ENCODE data around the gene PPP2R3B.
A peak's percentile ranks its signal among the peaks of the same experiment; 100 is the strongest.
"Not testable (repeated sequence)": the region's sequence is repeated elsewhere in the genome, so short reads cannot be mapped to it uniquely, and the experiment has no call there.

PPP2R3B gene

GRCh38 chrX:327660-328126 lies 59.0 kb downstream of the PPP2R3B start:
- Histone ChIP-seq H3K9ac (ENCODE audit: low read length) (no peak overlapping the region), H3K27me3 (ENCODE audit: control insufficient read depth, insufficient read depth, low read length) (peaks cover 19% of the 10 kb centered on the region), H3K4me3 (ENCODE audit: low read length) (no peak overlapping the region), H3K9me3 (ENCODE audit: control insufficient read depth, low read length) (no peaks in the 10 kb centered on the region), H3K4me1 (ENCODE audit: control insufficient read depth, insufficient read depth, low read length) (peaks cover 12% of the 10 kb centered on the region), H3K36me3 (ENCODE audit: control insufficient read depth, insufficient read depth, low read length) (no peaks in the 10 kb centered on the region)

- not testable (repeated sequence) for H3K9me3 ChIP-seq (ENCODE audit: control insufficient read depth, low read length); H3K9ac ChIP-seq (ENCODE audit: low read length); H3K4me3 ChIP-seq (ENCODE audit: low read length); H3K27me3 ChIP-seq (ENCODE audit: control insufficient read depth, insufficient read depth, low read length); H3K36me3 ChIP-seq (ENCODE audit: control insufficient read depth, insufficient read depth, low read length)
- H3K4me1 ChIP-seq (ENCODE audit: control insufficient read depth, insufficient read depth, low read length): peaks cover 16% of the 10 kb centered on the region
Observed at GRCh38 chrX:324664-325063, 62.0 kb downstream of the PPP2R3B start.

GRCh38 chrX:323721-324628 lies 62.7 kb downstream of the PPP2R3B start:
- no peak overlapping the region for H3K9ac ChIP-seq (ENCODE audit: low read length)
- H3K9me3 ChIP-seq (ENCODE audit: control insufficient read depth, low read length): no peaks in the 10 kb centered on the region
- H3K4me3 ChIP-seq (ENCODE audit: low read length): no peak overlapping the region
- H3K27me3 ChIP-seq (ENCODE audit: control insufficient read depth, insufficient read depth, low read length): no peaks in the 10 kb centered on the region
- no peaks in the 10 kb centered on the region for H3K36me3 ChIP-seq (ENCODE audit: control insufficient read depth, insufficient read depth, low read length)
- H3K4me1 ChIP-seq (ENCODE audit: control insufficient read depth, insufficient read depth, low read length): peaks cover 16% of the 10 kb centered on the region

- Histone ChIP-seq H3K9me3 (ENCODE audit: control insufficient read depth, low read length) (no peaks in the 10 kb centered on the region), H3K4me1 (ENCODE audit: control insufficient read depth, insufficient read depth, low read length) (peaks cover 16% of the 10 kb centered on the region), H3K27me3 (ENCODE audit: control insufficient read depth, insufficient read depth, low read length) (no peaks in the 10 kb centered on the region), H3K4me3 (ENCODE audit: low read length) (peak overlapping the region; percentile 63), H3K36me3 (ENCODE audit: control insufficient read depth, insufficient read depth, low read length) (no peaks in the 10 kb centered on the region), H3K9ac (ENCODE audit: low read length) (peak overlapping the region; percentile 96)
Observed at GRCh38 chrX:320126-320783, 66.5 kb downstream of the PPP2R3B start.

GRCh38 chrX:319579-320125 lies 67.1 kb downstream of the PPP2R3B start:
- H3K4me3 ChIP-seq (ENCODE audit: low read length): peak overlapping the region; percentile 63
- H3K9ac ChIP-seq (ENCODE audit: low read length): peak overlapping the region; percentile 96
- no peaks in the 10 kb centered on the region for H3K36me3 ChIP-seq (ENCODE audit: control insufficient read depth, insufficient read depth, low read length)
- H3K27me3 ChIP-seq (ENCODE audit: control insufficient read depth, insufficient read depth, low read length): no peaks in the 10 kb centered on the region
- no peaks in the 10 kb centered on the region for H3K9me3 ChIP-seq (ENCODE audit: control insufficient read depth, low read length)
- H3K4me1 ChIP-seq (ENCODE audit: control insufficient read depth, insufficient read depth, low read length): peaks cover 16% of the 10 kb centered on the region

GRCh38 chrX:318739-319578 lies 67.7 kb downstream of the PPP2R3B start, which contains the start of gene GTPBP6:
Gene GTPBP6, minus strand, starts transcription at chrX:318796. Its CDS starts 9 bp downstream, at chrX:318787.
- H3K4me1 ChIP-seq (ENCODE audit: control insufficient read depth, insufficient read depth, low read length): peaks cover 16% of the 10 kb centered on the region
- no peaks in the 10 kb centered on the region for H3K36me3 ChIP-seq (ENCODE audit: control insufficient read depth, insufficient read depth, low read length)
- H3K27me3 ChIP-seq (ENCODE audit: control insufficient read depth, insufficient read depth, low read length): no peaks in the 10 kb centered on the region
- peak within 1 kb of the TSS; percentile 63 for H3K4me3 ChIP-seq (ENCODE audit: low read length)
- no peaks in the 10 kb centered on the region for H3K9me3 ChIP-seq (ENCODE audit: control insufficient read depth, low read length)
- peak within 1 kb of the TSS; percentile 96 for H3K9ac ChIP-seq (ENCODE audit: low read length)

- H3K9ac ChIP-seq (ENCODE audit: low read length): peak overlapping the region; percentile 73
- H3K27me3 ChIP-seq (ENCODE audit: control insufficient read depth, insufficient read depth, low read length): no peaks in the 10 kb centered on the region
- H3K9me3 ChIP-seq (ENCODE audit: control insufficient read depth, low read length): no peaks in the 10 kb centered on the region
- H3K4me1 ChIP-seq (ENCODE audit: control insufficient read depth, insufficient read depth, low read length): peaks cover 11% of the 10 kb centered on the region
- H3K4me3 ChIP-seq (ENCODE audit: low read length): no peak overlapping the region
- no peaks in the 10 kb centered on the region for H3K36me3 ChIP-seq (ENCODE audit: control insufficient read depth, insufficient read depth, low read length)
Observed at GRCh38 chrX:318068-318738, 68.5 kb downstream of the PPP2R3B start.

GRCh38 chrX:317424-318067 lies 69.2 kb downstream of the PPP2R3B start:
- Histone ChIP-seq H3K4me1 (ENCODE audit: control insufficient read depth, insufficient read depth, low read length) (peaks cover 11% of the 10 kb centered on the region), H3K4me3 (ENCODE audit: low read length) (no peak overlapping the region), H3K36me3 (ENCODE audit: control insufficient read depth, insufficient read depth, low read length) (no peaks in the 10 kb centered on the region), H3K27me3 (ENCODE audit: control insufficient read depth, insufficient read depth, low read length) (no peaks in the 10 kb centered on the region), H3K9ac (ENCODE audit: low read length) (no peak overlapping the region), H3K9me3 (ENCODE audit: control insufficient read depth, low read length) (no peaks in the 10 kb centered on the region)

- H3K4me1 ChIP-seq (ENCODE audit: control insufficient read depth, insufficient read depth, low read length): peaks cover 11% of the 10 kb centered on the region
- no peak overlapping the region for H3K4me3 ChIP-seq (ENCODE audit: low read length)
- H3K27me3 ChIP-seq (ENCODE audit: control insufficient read depth, insufficient read depth, low read length): no peaks in the 10 kb centered on the region
- H3K36me3 ChIP-seq (ENCODE audit: control insufficient read depth, insufficient read depth, low read length): no peaks in the 10 kb centered on the region
- H3K9me3 ChIP-seq (ENCODE audit: control insufficient read depth, low read length): no peaks in the 10 kb centered on the region
- no peak overlapping the region for H3K9ac ChIP-seq (ENCODE audit: low read length)
Observed at GRCh38 chrX:316351-317325, 70.1 kb downstream of the PPP2R3B start.
